Nephron (organoid): ENCODE results near the gene SPSB4.

Source experiments
- H3K27ac Mint-ChIP-seq, 3 experiments: 2 replicates each; pipeline ENCODE4 v1.8.0; 2020; ENCODE audit warnings: mixed read lengths in 3 of 3, mild to moderate bottlenecking in 2 of 3, moderate library complexity in 1 of 3
- H3K27me3 Mint-ChIP-seq: 2 replicates; pipeline ENCODE4 v1.8.0; 2021; ENCODE audit warnings: low read depth, mild to moderate bottlenecking, moderate library complexity, mixed read lengths
- H3K36me3 Mint-ChIP-seq: 2 replicates; pipeline ENCODE4 v1.8.0; 2020; ENCODE audit warnings: low read depth, mixed read lengths
- H3K4me1 Mint-ChIP-seq: 2 replicates; pipeline ENCODE4 v1.8.0; 2020; ENCODE audit warnings: mixed read lengths
- H3K4me3 Mint-ChIP-seq, 3 experiments: 2 replicates each; pipeline ENCODE4 v1.8.0; 2020; ENCODE audit warnings: mild to moderate bottlenecking in 3 of 3, mixed read lengths in 3 of 3, moderate library complexity in 2 of 3
- H3K9me3 Mint-ChIP-seq: 2 replicates; pipeline ENCODE4 v1.8.0; 2020; ENCODE audit warnings: mixed read lengths
- TF ChIP-seq, protein P1 (sequence below), 3 experiments: fragments of 200-600 bp; sonication (generic); IDR thresholded peaks; one replicate each; pipeline ENCODE4 v1.5.0; 2021; ENCODE audit warnings: antibody characterized with exemption in 3 of 3; ENCODE audit not compliant: unreplicated experiment in 3 of 3

Gene SPSB4

DNA sequence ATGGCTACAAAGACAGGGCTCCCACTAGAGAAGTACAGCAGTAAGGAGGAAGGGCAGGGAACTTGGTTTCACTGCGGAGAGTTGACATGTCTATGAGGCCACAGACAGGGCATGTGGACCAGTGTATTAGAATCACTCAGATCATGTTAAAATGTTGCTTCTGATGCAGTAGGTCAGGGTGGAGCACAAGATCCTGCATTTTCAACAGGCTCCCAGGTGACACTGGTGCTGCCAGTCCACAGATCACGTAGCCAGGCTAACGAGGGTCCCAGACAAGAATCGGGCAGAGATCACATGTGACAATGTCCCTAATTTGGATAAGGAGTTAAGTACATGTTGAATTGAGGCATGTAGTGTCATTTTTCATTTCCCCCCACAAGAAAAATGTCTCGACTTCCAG is 73.6 kb downstream of the SPSB4 start:
- TF ChIP-seq, protein P1, sequence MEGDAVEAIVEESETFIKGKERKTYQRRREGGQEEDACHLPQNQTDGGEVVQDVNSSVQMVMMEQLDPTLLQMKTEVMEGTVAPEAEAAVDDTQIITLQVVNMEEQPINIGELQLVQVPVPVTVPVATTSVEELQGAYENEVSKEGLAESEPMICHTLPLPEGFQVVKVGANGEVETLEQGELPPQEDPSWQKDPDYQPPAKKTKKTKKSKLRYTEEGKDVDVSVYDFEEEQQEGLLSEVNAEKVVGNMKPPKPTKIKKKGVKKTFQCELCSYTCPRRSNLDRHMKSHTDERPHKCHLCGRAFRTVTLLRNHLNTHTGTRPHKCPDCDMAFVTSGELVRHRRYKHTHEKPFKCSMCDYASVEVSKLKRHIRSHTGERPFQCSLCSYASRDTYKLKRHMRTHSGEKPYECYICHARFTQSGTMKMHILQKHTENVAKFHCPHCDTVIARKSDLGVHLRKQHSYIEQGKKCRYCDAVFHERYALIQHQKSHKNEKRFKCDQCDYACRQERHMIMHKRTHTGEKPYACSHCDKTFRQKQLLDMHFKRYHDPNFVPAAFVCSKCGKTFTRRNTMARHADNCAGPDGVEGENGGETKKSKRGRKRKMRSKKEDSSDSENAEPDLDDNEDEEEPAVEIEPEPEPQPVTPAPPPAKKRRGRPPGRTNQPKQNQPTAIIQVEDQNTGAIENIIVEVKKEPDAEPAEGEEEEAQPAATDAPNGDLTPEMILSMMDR (IDR thresholded peaks at IDR 0.05; ENCODE audit: unreplicated experiment in 3 of 3) = no peak
- Mint-ChIP-seq H3K27ac (no peak overlapping the region), H3K4me1 (no peaks in the 10 kb centered on the region), H3K27me3 (peaks cover 8% of the 10 kb centered on the region), H3K9me3 (peaks cover 12% of the 10 kb centered on the region), H3K36me3 (peaks cover 30% of the 10 kb centered on the region), H3K4me3 (no peak overlapping the region)

DNA sequence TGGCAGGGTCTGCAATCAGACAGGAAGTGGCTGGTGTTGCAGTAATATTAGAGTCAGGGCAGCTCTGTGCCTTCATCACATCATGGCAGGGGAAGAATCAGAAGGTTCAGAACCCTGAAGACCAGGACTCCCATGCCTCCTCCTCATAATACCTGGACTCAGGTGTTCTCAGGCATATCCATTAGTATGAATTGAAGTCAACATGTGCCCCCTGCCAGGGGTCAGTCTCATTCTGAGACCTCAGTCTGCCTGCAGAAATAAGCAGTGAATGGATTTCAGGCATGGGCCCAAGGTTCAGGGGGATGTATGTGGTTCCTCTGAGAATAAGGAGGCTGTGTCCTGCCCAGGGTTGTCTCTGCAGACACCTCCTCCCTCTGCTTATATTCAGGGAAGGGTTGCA is 74.2 kb downstream of the SPSB4 start:
- TF ChIP-seq, protein P1 (IDR thresholded peaks at IDR 0.05; ENCODE audit: unreplicated experiment in 3 of 3) = no peak

DNA sequence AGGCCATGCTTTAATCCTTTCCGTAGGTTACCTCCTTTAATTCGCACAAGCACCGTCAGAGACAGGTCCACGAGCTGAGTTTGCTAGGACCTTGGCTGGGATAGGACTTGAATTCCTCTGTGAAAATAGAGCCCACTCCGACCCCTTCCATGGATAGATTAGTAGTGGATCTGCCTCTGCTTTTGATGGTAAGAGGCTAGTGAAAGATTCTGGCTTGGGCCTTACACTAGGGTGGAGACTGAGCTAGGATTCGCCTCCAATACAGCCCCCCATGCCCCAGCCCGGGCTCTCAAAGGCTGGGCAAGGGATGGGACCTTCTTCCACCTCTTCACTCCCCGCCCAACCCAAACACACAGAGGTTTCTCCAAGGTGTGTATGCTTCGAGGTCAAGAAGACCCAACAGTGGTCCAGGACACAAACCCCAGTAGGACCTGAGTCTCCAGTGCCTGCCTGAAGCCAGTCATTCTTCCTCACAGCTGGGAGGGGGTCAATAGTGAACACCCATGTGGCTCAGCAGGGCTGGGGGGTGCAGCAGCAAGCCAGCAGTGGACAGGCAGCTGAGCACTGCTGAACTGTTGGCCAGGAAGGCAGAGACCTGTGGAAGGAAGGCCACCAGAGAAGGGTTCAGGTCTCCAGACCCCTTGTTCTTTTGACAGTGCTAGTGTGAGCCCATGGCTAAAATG is 75.7 kb downstream of the SPSB4 start:
- no peak overlapping the region for H3K4me3 Mint-ChIP-seq
- peaks cover 8% of the 10 kb centered on the region for H3K27me3 Mint-ChIP-seq
- H3K36me3 Mint-ChIP-seq = peaks cover 27% of the 10 kb centered on the region
- H3K4me1 Mint-ChIP-seq = no peaks in the 10 kb centered on the region
- no peak overlapping the region for H3K27ac Mint-ChIP-seq
- H3K9me3 Mint-ChIP-seq = peaks cover 5% of the 10 kb centered on the region
- TF ChIP-seq, protein P1 (IDR thresholded peaks at IDR 0.05; ENCODE audit: unreplicated experiment in 3 of 3) = no peak

More for the DNA sequence above, 74.2 kb downstream of the SPSB4 start:
- Mint-ChIP-seq H3K4me3 (no peak overlapping the region), H3K36me3 (peaks cover 27% of the 10 kb centered on the region), H3K9me3 (peaks cover 6% of the 10 kb centered on the region), H3K27ac (no peak overlapping the region), H3K4me1 (no peaks in the 10 kb centered on the region), H3K27me3 (peaks cover 8% of the 10 kb centered on the region)

DNA sequence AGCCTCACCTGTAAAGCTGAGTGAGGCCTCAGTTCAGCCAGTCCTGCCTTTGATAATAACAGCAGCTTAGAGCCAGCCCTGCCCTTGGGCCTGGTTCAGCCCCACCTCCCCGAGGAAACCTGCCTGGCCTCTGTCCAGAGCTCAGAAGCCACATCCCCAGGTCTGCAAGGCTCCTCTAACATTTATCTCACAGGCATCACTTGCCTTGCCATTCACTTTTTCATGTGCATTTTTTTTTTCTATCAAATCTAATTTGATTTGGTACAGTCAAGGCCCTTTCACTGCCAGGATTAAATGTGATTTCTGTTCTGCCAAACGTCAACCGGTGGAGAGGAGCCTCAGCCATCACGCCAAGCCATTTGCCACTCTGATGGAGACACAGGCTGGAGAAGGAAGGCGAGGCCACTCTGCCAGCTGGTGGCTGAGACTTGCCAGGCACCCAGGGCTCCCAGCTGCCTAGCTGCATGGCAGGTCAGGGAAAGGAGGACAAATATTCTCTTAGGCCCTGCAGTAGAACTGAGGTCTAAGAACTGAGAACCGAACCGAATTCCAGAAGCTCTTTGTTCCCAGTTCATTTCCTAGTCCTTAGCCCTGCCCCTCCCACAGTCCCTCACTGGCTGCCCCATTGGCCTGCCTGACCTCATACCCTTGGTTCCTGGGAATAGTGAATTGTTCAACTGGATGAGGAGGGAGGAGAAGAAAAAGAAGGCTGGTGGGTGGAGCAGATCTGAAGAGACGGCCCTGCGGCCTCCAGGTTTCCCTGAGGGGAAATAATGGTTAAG is 76.4 kb downstream of the SPSB4 start:
- no peaks in the 10 kb centered on the region for H3K4me1 Mint-ChIP-seq
- TF ChIP-seq, protein P1 (IDR thresholded peaks at IDR 0.05; ENCODE audit: unreplicated experiment in 3 of 3) = no peak
- no peak overlapping the region for H3K4me3 Mint-ChIP-seq
- peaks cover 8% of the 10 kb centered on the region for H3K27me3 Mint-ChIP-seq
- H3K9me3 Mint-ChIP-seq = peaks cover 6% of the 10 kb centered on the region
- peaks cover 32% of the 10 kb centered on the region for H3K36me3 Mint-ChIP-seq
- H3K27ac Mint-ChIP-seq = no peak overlapping the region

DNA sequence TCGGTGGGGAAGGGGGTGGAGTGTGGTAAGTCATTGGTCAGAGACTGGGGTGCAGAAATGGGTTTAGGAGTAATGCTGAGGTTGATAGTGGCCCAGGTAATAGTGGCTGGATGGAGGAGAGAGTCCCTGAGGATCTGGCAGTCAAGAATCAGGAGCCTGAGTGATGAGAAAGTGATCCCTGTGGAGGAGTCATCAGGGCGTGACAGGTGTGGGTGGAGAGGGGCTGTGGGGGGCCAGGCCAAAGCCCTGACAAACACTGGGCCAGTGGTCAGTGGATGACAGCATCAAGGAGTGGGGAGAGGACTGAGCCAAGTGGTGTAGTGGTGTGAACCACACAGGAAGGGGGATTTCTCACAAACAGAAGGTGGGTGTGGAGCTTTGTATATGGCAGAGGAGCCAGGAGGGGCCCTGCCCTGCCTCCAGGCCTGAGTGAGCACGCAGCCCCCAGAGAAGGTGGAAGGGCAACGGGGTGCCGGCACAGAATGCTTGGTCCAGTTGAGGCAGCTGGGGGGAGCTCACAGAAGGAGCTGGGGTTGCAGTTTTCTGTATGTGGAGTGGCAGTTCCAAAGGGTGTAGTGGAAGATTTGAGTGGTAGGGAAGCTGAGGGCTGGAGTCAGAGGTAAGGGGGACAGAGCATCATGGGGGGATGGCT is 77.1 kb downstream of the SPSB4 start:
- peaks cover 39% of the 10 kb centered on the region for H3K36me3 Mint-ChIP-seq
- H3K4me3 Mint-ChIP-seq = no peak overlapping the region
- peaks cover 8% of the 10 kb centered on the region for H3K27me3 Mint-ChIP-seq
- H3K27ac Mint-ChIP-seq = no peak overlapping the region
- H3K9me3 Mint-ChIP-seq = peaks cover 13% of the 10 kb centered on the region
- H3K4me1 Mint-ChIP-seq = no peaks in the 10 kb centered on the region
- TF ChIP-seq, protein P1 (IDR thresholded peaks at IDR 0.05; ENCODE audit: unreplicated experiment in 3 of 3) = no peak
